Suppressor macrophage treated with lipopolysaccharide for 1 hour (primary cell): ENCODE measurements around the gene THRA.

Experiments used
- DNase-seq, 3 donors: peaks; one replicate each; pipeline ENCODE4 v3.0.0-alpha.2; 2020 to 2022

THRA gene

GRCh38 chr17:40086150-40087044 is 23.6 kb downstream of the THRA start:
- peak; percentile 60 to 83 (median 60) for DNase-seq

- no peak for DNase-seq
These were observed 24.5 kb downstream of the THRA start for GRCh38 chr17:40087049-40087794.

GRCh38 chr17:40087903-40088718 is 25.3 kb downstream of the THRA start:
- DNase-seq: no peak

- DNase-seq: no peak
These were observed 26.5 kb downstream of the THRA start for GRCh38 chr17:40089077-40089895.

- DNase-seq: no peak
These were observed 27.7 kb downstream of the THRA start for GRCh38 chr17:40090237-40091119.

- no peak for DNase-seq
These were observed 29.1 kb downstream of the THRA start for GRCh38 chr17:40091691-40092397.

GRCh38 chr17:40092581-40092980 is 29.8 kb downstream of the THRA start:
- no peak for DNase-seq

- DNase-seq: no peak
These were observed 30.3 kb downstream of the THRA start for GRCh38 chr17:40093005-40093579.

- no peak for DNase-seq
These were observed 30.9 kb downstream of the THRA start for GRCh38 chr17:40093580-40094201.

- no peak for DNase-seq
These were observed 32.1 kb downstream of the THRA start for GRCh38 chr17:40094874-40095273.

GRCh38 chr17:40095351-40095943 is 32.7 kb downstream of the THRA start:
- no peak for DNase-seq

GRCh38 chr17:40095944-40096791 is 33.4 kb downstream of the THRA start:
- peak; percentile 97 to 100 (median 97) for DNase-seq

GRCh38 chr17:40097087-40097486 is 34.3 kb downstream of the THRA start:
- no peak for DNase-seq

GRCh38 chr17:40097931-40098845 is 35.4 kb downstream of the THRA start:
- DNase-seq: peak; percentile 31 to 33 (median 31)

GRCh38 chr17:40098846-40099618 is 36.3 kb downstream of the THRA start:
- peak; percentile 97 to 99 (median 99) for DNase-seq
